Measurements from ENCODE around the gene CP.
"Not testable (repeated sequence)": the region's sequence is repeated elsewhere in the genome, so short reads cannot be mapped to it uniquely, and the experiment has no call there.

Gene CP

DNA sequence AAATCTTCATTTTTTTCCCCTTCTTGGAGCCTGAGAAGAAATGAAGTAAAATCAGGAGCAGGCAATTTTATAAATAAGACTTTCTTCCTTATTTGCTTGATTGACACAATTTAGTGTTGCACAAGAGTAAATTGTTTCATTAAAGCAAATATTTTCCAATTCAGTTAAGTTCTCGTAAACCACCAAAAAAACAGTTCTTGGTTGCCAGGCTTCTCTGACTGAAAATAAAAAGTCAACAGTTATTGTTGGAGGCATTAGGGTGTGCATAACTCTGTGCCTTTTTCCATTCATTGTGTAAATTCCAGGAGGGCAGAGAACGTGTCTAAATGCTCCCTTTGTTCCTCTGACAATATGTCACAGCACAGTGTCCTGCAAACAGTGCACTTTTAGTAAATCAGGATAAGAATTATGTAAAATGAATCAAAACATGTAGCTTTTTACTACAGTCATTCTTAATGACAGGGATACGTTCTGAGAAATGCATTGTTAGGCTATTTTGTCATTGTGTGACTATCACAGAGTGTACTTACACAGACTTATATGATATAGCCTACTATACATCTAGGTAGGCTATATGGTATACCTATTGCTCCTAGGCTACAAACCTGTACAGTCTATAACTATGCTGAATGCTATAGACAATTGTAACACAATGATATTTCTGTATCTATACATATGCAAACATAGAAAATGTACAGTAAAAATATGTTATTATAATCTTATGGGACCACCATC, at the start of gene CP:
CP (minus strand) TSS at position 47 of the 735 bp plus-strand sequence; CDS start at position 10, 37 bp downstream.
- no peak for DNase-seq

DNA sequence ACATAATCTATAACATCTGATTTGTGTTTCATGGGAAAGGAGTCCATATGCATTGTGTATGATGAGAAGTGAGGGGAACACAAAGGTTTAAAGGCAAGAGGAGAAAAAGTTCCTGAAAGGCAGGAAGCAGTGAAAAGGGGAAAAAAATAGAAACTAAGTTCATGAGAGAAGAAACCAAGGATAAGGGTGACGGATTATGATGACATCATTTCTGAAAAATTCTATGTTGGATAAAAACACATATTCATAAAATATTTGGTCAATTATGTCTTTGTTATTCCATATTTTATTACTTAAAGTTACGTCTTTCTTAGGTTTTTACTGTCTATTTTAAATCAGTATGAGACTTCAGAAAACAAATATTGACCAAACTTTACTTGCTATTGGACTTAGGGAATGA, 48.6 kb upstream of the CP start:
- DNase-seq, result no peak

DNA sequence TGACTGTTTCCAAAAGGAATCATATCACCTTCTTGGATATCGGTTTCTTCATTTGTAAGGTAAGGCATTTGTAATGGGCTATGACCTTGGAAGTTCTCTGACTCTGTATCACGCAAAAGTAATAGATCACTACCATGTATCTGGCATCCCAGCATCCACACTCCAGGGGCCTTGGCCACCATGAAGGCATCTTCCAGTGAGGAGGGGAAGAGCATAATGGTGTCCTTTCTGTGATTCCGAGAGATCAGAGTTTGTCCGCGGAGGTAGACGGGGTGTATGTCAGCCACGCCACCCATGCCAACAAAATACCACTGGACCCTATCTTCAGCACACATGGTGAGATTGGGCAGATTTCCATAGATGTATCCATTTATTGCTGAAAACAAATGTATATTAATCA, 48.1 kb upstream of the CP start:
- DNase-seq, result no peak

DNA sequence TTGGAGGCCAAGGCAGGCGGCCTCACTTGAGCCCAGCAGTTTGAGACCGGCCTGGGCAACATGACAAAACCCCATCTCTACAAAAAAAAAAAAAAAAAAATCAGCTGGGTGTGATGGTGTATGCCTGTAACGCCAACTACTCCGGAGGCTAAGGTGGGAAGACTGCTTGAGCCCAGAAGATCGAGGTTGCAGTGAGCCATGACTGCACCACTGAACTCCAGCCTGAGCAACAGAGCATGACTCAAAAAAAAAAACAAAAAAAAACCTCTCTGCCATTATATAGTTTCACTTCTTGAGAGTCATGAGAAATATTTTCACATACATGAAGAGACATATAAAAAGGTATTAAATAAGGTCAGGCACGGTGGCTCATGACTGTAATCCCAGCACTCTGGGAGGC, 45.9 kb upstream of the CP start:
- DNase-seq, result no peak

DNA sequence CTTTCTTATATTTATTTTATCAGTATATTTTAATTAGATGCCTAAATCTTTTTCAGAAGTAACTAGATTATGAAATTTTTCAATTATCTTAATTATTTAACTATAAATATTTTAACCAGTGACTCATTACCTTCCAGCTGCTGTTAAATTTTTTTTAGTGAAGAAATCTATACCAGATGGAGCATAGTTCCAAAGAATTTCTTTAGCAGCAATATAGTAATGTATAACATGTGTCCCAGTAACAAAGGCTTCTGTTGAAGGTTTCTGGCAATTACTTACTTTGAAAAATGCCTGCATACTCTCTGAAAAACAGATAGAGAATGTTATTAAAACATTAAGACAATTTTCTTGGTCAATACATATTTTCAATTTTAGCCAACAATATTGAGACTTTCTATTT, 45.1 kb upstream of the CP start:
- DNase-seq, result no peak

DNA sequence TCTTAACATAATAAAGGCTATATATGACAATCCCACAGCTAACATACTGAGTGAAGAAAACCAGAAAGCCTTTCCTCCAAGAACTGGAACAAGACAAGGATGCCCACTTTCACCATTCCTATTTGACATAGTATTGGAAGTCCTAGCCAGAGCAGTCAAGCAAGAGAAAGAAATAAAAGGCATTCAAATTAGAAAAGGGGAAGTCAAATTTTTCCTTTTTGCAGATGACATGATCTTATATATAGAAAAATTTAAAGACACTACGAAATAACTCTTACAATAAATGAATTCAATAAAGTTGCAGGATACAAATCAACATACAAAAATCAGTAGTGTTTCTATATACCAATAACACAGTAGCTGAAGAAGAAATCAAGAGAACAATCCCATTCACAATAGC, 42.2 kb upstream of the CP start:
- DNase-seq, result no peak

DNA sequence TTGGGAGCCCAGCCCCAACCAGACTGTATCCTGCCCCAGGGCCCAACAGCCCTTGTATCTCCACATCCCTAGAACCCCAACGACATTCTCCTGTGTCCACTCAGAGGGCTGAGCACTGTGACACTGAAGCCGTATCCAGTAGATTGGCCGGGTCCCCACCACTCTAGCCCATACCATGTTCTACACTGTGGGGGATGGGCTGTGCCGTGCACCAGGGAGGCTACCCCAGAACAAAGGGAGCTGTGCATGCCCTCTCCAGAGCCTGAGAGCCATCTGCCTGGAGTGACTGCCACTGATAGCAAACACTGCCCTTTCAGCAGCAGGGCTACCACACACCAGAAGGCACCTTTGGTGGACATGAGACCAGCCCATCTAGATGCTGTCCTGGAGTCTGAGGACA, 37.1 kb upstream of the CP start:
- no peak for DNase-seq

DNA sequence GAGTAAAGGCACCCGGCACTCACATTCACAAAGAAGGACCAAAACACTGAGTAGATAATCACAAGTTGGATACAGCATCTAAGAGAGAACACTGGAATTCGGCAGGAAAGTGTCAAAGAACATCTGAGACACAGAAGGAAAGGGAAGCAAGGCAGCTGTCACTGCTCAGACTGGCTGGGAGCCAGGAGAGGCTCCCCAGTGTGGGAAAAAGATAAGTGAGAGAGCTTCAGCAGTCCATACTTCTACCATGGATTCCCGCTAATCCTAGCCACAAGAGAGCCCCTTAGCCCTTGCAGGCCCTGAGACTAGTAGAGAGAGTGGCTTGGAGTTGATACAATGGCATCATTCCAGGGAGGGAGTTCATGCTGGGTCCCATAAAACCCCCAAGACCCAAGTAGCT, 36.7 kb upstream of the CP start:
- no peak for DNase-seq

DNA sequence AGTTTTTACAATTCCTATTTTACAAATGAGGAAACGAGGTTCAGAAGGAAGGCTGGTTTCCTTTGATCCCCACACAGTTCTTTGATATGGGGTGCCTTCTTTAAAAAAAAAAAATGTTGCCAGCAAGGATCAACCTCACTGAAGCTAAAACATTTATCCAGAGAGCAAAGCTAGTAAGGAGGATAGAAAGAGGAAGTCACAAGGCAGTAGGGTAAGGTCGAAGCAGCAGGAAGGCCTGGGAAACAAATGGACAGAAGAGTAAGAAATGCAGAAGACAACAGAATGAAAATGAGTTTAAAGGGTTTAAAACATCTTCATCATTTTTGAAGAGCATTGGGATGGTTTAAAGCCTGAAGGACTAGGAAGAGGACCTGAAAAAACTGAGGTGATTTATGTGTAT, 30.6 kb upstream of the CP start:
- no peak for DNase-seq

DNA sequence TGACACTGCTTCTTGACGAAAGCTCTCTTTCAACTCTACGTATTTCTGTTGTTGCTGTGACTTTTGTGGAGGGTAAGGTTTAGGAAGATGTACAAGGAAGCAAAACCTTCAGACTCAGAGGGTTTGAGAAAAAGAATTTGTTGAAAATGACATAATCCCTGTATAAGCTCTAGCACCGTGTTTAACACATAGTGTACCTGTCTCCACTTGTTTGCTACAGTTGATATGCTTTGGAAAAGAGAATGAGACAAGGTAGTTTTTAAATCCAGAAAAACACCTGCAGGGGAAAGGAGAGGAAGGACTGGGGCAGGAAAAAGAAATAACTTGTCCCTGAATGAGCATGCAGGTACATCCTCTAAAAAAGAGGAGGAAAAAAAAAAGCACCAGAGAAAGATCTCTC, 29.6 kb upstream of the CP start:
- DNase-seq, result no peak

DNA sequence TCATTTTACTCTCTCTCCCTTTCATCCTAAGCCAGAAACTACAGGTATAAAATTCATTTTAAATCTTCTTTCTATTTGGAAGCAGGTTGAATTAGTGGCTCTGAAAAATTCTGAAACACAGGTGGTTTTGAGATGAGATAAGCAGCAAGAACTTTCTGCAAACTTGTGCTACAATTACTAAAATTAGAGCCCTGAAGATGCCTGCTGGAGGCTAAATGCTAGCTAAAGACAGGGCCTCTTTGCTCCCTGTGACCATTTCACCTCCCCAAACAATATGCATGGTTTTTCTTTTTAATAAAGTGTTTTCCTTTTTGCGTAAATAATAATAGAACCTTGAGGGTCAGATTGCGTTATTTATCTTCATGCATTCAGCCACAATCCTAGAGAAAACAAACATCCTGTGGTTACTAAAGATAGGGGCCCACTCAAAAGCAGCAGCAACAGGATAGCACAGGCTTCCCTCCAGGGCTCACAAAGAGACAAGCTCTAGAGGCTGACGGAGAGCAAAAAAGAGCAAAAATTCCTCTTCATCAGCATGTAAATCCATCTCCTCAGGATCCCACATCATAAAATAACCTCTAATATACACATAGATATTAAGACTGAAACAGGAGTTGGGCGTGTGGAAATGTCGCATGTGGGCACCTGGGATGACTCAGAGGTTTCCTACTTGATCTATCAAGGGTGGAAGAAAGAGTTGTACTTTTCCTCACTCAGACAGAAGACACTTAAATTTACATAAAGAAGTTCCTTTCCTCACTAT, 26.5 kb upstream of the CP start:
- peak; percentile 48 for DNase-seq

DNA sequence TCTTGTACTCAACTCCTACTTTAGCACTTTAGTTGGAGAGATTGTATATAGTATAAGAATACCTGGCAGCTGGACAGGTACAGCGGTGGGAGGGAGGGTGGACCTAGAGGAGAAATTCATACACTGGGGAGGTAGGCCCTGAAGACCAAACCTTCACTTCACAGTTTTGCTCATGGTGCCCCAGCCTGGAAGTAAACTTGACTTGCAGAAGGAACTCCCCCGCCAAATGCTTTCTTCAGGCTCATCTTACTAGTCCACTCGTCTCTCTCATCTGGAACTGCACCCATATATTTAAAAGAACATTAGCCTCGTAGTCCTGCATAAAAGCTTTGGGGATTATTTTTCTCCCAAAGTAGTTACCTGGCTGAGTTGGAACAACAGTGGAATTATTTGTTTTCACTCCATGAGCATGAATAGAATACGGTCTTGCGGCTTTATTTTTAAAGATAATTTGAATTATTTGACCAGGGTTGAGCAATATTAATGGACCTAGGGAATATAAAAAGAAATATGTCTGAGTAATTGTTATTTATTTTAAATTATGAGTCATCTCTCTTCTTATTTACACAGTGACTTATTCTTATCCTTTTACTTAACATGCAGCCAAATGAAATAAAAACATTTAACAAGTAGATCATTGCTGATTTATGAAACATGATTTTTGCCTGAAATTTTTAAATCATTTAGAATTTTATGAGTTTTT, 25.5 kb upstream of the CP start:
- DNase-seq, result no peak

DNA sequence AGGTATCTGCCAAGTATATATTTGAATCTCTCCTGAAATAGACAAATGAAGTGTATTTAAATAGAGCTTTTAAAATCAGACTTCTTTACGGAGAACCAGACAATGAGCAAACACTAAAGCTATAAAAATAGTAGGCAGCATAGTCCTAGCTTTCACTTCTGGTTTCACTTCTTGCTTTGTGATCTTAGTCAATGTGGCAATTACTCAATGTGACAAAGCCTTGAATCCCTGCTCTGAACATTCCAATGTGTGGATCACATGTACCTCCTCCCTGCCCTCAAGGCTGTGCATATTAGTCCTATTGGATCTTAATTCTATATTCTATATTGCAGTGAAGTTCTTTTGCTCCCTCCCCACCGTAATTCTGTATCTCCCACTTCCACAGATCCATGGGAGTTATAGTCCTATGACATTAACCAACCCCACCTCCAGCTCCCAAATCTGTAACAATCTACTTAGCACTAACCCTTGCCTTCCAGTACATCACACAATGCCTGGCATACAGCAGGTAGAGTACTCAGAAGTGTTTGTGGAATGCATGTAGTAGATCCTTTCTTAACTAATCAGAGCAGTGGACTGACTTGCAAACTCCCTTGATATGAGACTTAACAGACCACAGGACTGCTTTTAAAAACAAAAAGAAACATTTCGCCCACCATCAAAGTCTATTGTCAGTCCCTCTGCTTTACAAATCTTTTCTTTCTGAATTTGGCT, 24.3 kb upstream of the CP start:
- DNase-seq, result no peak

DNA sequence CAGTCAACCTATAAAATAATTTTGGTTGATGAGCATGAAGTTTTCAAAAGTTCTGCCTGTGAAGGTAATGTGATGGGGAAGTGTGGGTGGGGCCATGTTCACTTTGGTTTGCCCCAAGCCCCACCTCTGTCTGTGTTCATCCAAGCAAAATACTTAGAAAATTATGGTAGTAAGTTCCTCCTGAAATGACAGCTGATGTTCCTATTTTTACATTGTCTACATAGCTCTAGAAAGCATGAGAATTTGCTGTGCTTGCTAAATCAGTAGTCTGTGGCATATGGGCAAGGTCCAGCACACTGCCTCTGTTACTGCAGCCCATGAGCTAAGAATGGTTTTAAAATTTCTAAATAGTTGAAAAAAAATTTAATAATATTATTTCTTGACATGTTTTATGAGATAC, 21.9 kb upstream of the CP start:
- DNase-seq, result no peak

DNA sequence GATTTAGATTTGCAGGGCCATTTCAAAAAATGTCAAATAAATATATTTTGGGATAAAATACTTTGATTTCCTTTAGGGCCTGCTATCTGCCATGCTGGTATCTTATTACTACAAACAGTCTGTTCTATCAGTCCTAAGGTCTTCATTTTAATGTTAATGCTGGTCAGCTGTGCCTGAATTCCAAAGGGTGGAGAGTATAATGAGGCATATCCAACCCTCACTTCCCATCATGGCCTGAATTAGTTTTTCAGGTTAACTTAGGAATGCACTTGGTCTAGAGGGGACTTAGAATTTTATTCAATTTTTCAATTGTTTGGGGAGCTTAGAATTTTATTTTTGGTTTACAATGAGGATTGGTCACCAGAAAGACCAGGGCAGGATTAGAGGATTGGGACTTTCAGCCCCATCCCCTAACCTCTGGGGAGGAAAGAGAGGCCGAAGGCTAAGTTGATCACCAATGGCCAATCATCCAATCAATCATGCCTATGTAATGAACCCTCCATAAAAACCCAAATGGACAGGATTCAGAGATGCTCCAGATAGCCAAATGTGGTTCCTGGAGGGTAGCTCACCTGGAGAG, 17.8 kb upstream of the CP start:
- no peak for DNase-seq

DNA sequence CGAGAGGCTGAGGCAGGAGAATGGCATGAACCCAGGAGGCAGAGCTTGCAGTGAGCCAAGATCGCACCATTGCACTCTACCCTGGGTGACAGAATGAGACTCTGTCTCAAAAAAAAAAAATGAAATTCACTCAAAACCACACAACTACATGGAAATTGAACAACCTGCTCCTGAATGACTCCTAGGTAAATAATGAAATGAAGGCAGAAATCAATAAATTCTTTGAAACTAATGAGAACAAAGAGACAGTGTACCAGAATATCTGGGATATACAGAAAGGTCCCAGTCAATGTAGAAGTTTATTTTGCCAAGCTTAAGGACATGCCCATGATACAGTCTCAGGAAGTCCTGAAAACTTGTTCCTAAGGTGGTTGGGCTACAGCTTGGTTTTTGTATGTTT, 16.6 kb upstream of the CP start:
- not testable (repeated sequence) for DNase-seq

DNA sequence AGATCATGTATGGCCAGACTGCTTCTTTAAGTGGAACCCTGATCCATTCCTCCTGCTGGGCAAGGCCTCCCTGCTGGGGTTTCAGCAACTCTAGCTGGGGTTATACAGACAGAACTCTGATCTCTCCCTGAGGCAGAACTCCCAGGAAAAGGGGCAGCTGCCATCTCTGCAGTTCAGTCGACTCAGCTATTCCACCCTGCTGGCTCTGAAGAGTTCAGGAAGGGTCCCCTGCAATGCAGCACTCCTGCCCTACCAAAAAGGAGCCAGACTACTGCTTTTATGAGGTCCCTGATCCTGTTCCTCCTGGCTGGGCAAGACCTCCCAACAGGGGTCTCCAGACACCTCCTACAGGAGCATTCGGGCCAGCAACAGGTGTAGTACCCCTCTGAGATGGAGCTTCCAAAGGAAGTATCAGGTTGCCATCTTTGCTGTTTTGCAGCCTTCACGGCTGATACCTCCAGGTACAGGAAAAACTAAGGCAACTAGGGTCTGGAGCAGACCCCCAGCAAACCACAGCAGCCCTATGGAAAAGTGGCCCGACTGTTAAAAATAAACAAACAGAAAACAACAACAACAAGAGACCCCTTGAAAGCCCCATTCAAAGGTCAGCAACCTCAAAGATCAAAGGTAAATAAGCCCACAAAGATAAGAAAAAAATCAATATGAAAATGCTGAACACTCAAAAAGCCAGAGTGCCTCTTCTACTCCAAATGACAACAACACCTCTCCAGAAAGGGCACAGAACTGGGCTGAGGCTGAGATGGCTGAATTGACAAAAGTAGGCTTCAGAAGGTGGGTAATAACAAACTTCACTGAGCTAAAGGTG, 14.2 kb upstream of the CP start:
- DNase-seq, result no peak

DNA sequence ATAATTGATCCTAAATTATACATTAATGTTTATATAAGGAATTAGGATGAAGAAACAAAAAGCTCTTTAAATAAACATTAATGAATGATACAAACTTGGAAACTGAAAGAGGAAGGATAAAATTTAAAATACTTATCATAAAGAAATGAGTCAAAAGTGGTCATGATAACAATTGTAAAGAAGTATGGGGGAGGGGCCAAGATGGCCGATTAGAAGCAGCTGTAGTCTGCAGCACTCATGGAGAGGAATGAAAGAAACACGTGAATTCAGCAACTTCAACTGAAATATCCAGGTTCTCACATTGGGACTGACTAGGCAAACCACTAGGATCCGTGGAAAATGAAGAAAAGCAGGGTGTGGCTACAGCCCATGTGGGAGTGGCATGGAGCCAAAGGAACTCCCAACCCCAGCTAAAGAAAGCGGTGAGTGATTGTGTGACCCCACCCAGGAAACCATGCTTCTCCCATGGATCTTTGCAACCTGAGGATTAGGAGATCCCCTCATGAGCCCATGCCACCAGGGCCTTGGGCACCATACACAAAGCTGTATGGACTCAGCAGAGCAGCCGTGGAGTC, 13.1 kb upstream of the CP start:
- DNase-seq, result no peak

DNA sequence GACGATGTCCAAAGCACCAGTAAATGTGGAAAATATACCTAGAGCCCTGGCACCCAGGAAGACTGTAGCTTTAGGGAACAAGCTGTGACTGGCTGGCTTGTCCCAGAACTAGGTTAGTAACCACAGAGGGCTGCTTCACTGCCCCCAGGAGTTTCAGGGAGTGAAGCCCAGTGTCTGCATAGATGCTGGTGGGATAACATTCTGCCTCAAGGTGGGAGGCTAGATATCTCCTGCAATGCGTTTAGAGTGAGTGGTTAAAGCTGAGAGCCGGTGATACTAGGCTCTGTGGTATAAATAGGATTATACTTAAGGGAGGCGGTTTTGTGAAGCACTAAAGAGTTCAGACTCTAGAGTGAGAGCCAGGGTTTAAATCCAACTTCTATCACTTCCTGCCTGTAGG, 11.7 kb upstream of the CP start:
- no peak for DNase-seq

DNA sequence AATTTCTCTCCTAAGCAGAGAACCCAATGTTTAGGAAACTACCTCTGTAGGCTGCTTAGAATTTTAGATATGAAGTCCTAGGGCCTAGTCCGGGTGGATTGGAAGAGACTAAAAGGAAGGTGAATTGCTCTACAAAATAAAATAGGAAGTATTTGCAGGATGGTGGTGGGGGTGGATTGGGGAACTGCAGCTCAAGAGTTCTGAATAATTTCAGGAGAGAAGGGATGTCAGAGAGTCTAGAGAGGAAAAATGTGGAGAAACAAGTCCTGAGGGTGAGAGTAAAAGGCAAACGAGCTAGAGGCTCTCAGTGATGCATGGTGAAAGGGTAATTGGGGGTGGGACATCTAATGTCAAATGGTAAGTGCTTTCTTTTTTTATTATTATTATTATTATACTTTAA, 10.2 kb upstream of the CP start:
- DNase-seq, result no peak

DNA sequence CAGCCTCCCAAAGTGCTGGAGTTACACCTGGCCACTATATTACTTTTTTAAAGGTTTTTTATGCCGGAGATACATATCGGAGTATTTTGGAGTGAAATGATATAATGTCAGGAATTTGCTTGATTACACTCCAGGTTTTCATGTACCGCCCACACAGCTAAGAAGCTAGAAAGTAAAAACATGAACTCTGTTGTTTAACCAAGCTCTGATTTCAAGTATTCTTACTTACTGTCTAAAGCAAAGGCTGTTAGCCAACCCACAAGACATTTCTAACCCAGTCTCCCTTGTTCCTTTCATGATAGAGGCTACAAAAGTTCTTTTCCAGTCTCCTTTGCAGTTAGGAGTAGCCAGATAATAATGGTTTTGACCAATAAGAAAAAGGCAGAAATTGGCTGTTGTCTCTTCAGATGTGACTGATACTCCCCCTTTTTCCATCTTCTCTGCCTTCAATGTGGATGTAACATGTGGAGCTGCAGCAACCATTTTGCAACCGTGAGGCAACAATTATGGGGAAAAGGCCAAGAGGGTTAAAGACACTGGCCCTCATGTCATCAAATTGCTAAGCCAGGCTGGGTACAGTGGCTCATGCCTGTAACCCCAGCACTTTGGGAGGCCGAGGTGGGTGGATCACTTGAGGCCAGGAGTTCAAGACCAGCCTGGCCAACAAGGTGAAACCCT, 6.1 kb upstream of the CP start:
- no peak for DNase-seq

All from stimulated activated CD4-positive, alpha-beta T cell treated with anti-CD3 and anti-CD28 coated beads, Interleukin-4, amount 100 ng/mL, for 24 hours (primary cell).